Measurements from ENCODE around the gene FAM83E. TPM values are rescaled to one million over a fixed set of nuclear protein-coding genes. Genes with fewer than 3 reads are reported as not detected.

Gene FAM83E
- total RNA-seq, 1 donor from 2014 or later: 3.2 TPM

- Histone ChIP-seq H3K9me3 (no peaks in the 10 kb centered on the region), H3K36me3 (peaks cover 0 to 5% of the 10 kb centered on the region in 2 donors), H3K27me3 (no peaks in the 10 kb centered on the region), H3K4me1 (peaks cover 58% of the 10 kb centered on the region), H3K27ac (peak overlapping the region; percentile 79), H3K4me3 (no peak overlapping the region)
- intact Hi-C loops (cut with DNase I): no loop called here
- TF ChIP-seq POLR2A (IDR thresholded peaks at IDR 0.05) (no peak), CTCF (IDR thresholded peaks at IDR 0.05) (no peak), POLR2AphosphoS5 (IDR thresholded peaks at IDR 0.05; ENCODE audit: insufficient read depth in 1 of 2, low read depth in 1 of 2) (no peak)
- DNase-seq (ENCODE audit: extremely low spot score in 2 of 2): no peak
Observed at GRCh38 chr19:48629297-48629598, 14.4 kb upstream of the FAM83E start.

- TF ChIP-seq POLR2A (IDR thresholded peaks at IDR 0.05) (no peak), POLR2AphosphoS5 (IDR thresholded peaks at IDR 0.05; ENCODE audit: insufficient read depth in 1 of 2, low read depth in 1 of 2) (no peak), CTCF (IDR thresholded peaks at IDR 0.05) (no peak)
- H3K4me3 ChIP-seq: no peak overlapping the region
- DNase-seq (ENCODE audit: extremely low spot score in 2 of 2): no peak
- H3K9me3 ChIP-seq: no peaks in the 10 kb centered on the region
- H3K36me3 ChIP-seq: peaks cover 0 to 5% of the 10 kb centered on the region in 2 donors
- H3K4me1 ChIP-seq: peaks cover 55% of the 10 kb centered on the region
- intact Hi-C loops (cut with DNase I): no loop called here
- no peak overlapping the region for H3K27ac ChIP-seq
- no peaks in the 10 kb centered on the region for H3K27me3 ChIP-seq
Observed at GRCh38 chr19:48628486-48629296, 13.8 kb upstream of the FAM83E start.

- Histone ChIP-seq H3K36me3 (peaks cover 0 to 5% of the 10 kb centered on the region in 2 donors), H3K27me3 (no peaks in the 10 kb centered on the region), H3K4me3 (no peak overlapping the region), H3K9me3 (no peaks in the 10 kb centered on the region), H3K27ac (no peak overlapping the region), H3K4me1 (peaks cover 55% of the 10 kb centered on the region)
- intact Hi-C loops (cut with DNase I): no loop called here
- TF ChIP-seq POLR2AphosphoS5 (IDR thresholded peaks at IDR 0.05; ENCODE audit: insufficient read depth in 1 of 2, low read depth in 1 of 2) (no peak), CTCF (IDR thresholded peaks at IDR 0.05) (no peak), POLR2A (IDR thresholded peaks at IDR 0.05) (no peak)
- no peak for DNase-seq (ENCODE audit: extremely low spot score in 2 of 2)
Observed at GRCh38 chr19:48627865-48628314, 13.0 kb upstream of the FAM83E start.

GRCh38 chr19:48627201-48627864 lies 12.5 kb upstream of the FAM83E start:
- H3K27ac ChIP-seq: no peak overlapping the region
- TF ChIP-seq CTCF (IDR thresholded peaks at IDR 0.05) (no peak), POLR2A (IDR thresholded peaks at IDR 0.05) (no peak), POLR2AphosphoS5 (IDR thresholded peaks at IDR 0.05; ENCODE audit: insufficient read depth in 1 of 2, low read depth in 1 of 2) (no peak)
- no peaks in the 10 kb centered on the region for H3K27me3 ChIP-seq
- peaks cover 0 to 5% of the 10 kb centered on the region in 2 donors for H3K36me3 ChIP-seq
- H3K4me3 ChIP-seq: no peak overlapping the region
- peaks cover 52% of the 10 kb centered on the region for H3K4me1 ChIP-seq
- intact Hi-C loops (cut with DNase I): no loop called here
- H3K9me3 ChIP-seq: no peaks in the 10 kb centered on the region
- DNase-seq (ENCODE audit: extremely low spot score in 2 of 2): no peak

GRCh38 chr19:48625891-48626327 lies 11.0 kb upstream of the FAM83E start:
- Histone ChIP-seq H3K4me1 (peaks cover 38% of the 10 kb centered on the region), H3K27ac (no peak overlapping the region), H3K9me3 (no peaks in the 10 kb centered on the region), H3K36me3 (peaks cover 0 to 4% of the 10 kb centered on the region in 2 donors), H3K27me3 (no peaks in the 10 kb centered on the region), H3K4me3 (no peak overlapping the region)
- no peak for TF ChIP-seq POLR2A (IDR thresholded peaks at IDR 0.05)
- no peak for TF ChIP-seq POLR2AphosphoS5 (IDR thresholded peaks at IDR 0.05; ENCODE audit: insufficient read depth in 1 of 2, low read depth in 1 of 2)
- no peak for TF ChIP-seq CTCF (IDR thresholded peaks at IDR 0.05)
- intact Hi-C loops (cut with DNase I): no loop called here
- no peak for DNase-seq (ENCODE audit: extremely low spot score in 2 of 2)
